BJ (cell line): ENCODE data around the gene ARL2BP. TPM values are rescaled to one million over a fixed set of nuclear protein-coding genes. Genes with fewer than 3 reads are reported as not detected.

Experiments used
- CTCF ChIA-PET: fragments of 350-600 bp; formaldehyde crosslinking; extraction: SDS; loops from one replicate; lab custom pipeline; 2021; ENCODE audit warnings: antibody characterized with exemption, inconsistent platforms; lab: Yijun Ruan, JAX
- POLR2A ChIA-PET: fragments of 300-600 bp; sonication (Branson Sonifier 250); formaldehyde crosslinking; extraction: SDS; loops from one replicate; lab custom pipeline; 2021; ENCODE audit warnings: antibody characterized with exemption; lab: Charles Lee
- DNase-seq: peaks from one replicate; pipeline ENCODE4 v3.0.0-alpha.2; 2011; ENCODE audit warnings: low read depth
- H3K27me3 ChIP-seq: 2 replicates; pipeline ENCODE4 v1.6.0; 2011; ENCODE audit warnings: low read length; ENCODE audit not compliant: control insufficient read depth, insufficient read depth
- H3K36me3 ChIP-seq: 2 replicates; pipeline ENCODE4 v1.5.1; 2011; ENCODE audit warnings: low read length; ENCODE audit not compliant: control insufficient read depth, insufficient read depth
- H3K4me3 ChIP-seq: 2 replicates; pipeline ENCODE4 v1.5.1; 2011; ENCODE audit warnings: low read depth, mild to moderate bottlenecking, control low read depth, low read length
- CTCF ChIP-seq: IDR thresholded peaks from 2 replicates; pipeline ENCODE4 v1.5.1; 2011; ENCODE audit warnings: low read depth, mild to moderate bottlenecking, control low read depth, inconsistent platforms, low read length, moderate library complexity; ENCODE audit not compliant: insufficient read depth
- polyA plus RNA-seq: library from polyadenylated mRNA; depleted of rRNA; stranded (reverse); fragments of >200 nt; gene quantifications from 2 replicates; pipeline ENCODE4 v1.2.3, GENCODE V29; 2011

ARL2BP gene
- polyA plus RNA-seq, 1 experiment: 69.5 TPM

- H3K27me3 ChIP-seq: no peaks in the 10 kb centered on the region
- TF ChIP-seq CTCF: no peak
- DNase-seq: no peak
- peak overlapping the region; percentile 46 for H3K4me3 ChIP-seq
- CTCF ChIA-PET: interaction anchor here (1.6 kb wide), 2 partner anchors 152 to 173 kb away, joined by 5 to 7 read pairs; partner anchors contain the start of gene CPNE2
- peaks cover 4% of the 10 kb centered on the region for H3K36me3 ChIP-seq
- POLR2A ChIA-PET: interaction anchor here (1.0 kb wide), 2 partner anchors 9 to 203 kb away, joined by 3 read pairs; partner anchors contain the start of genes CIAPIN1 and COQ9
Observed at GRCh38 chr16:57244463-57244766, 644 bp upstream of the ARL2BP start.

- peaks cover 11% of the 10 kb centered on the region for H3K36me3 ChIP-seq
- ChIA-PET POLR2A (interaction anchor here (0.6 to 1.0 kb wide), 3 partner anchors 7 to 201 kb away, joined by 3 to 4 read pairs (median 3); partner anchors contain the start of genes CIAPIN1 and COQ9), CTCF (interaction anchor here (0.6 to 2.5 kb wide), 5 partner anchors 55 to 171 kb away, joined by 3 to 7 read pairs (median 5); partner anchors contain the start of gene CPNE2)
- TF ChIP-seq CTCF: no peak
- H3K27me3 ChIP-seq: no peaks in the 10 kb centered on the region
- DNase-seq: no peak
- H3K4me3 ChIP-seq: peak overlapping the region; percentile 84
Observed at GRCh38 chr16:57245472-57246113, 534 bp downstream of the ARL2BP start.

GRCh38 chr16:57251352-57251751, 6.3 kb downstream of the ARL2BP start:
- peaks cover 26% of the 10 kb centered on the region for H3K36me3 ChIP-seq
- H3K4me3 ChIP-seq: no peak overlapping the region
- no peak for TF ChIP-seq CTCF
- ChIA-PET CTCF (interaction anchor here (1.0 kb wide), 1 partner anchor 48 kb away, joined by 3 read pairs; no protein-coding TSS in a partner anchor), POLR2A (no interaction called here)
- DNase-seq: no peak
- H3K27me3 ChIP-seq: no peaks in the 10 kb centered on the region

GRCh38 chr16:57252148-57252721, 7.2 kb downstream of the ARL2BP start:
- DNase-seq: no peak
- ChIA-PET POLR2A (no interaction called here), CTCF (no interaction called here)
- Histone ChIP-seq H3K36me3 (peaks cover 26% of the 10 kb centered on the region), H3K4me3 (no peak overlapping the region), H3K27me3 (no peaks in the 10 kb centered on the region)
- TF ChIP-seq CTCF: no peak

- peaks cover 26% of the 10 kb centered on the region for H3K36me3 ChIP-seq
- H3K4me3 ChIP-seq: no peak overlapping the region
- H3K27me3 ChIP-seq: no peaks in the 10 kb centered on the region
- DNase-seq: no peak
- no peak for TF ChIP-seq CTCF
- POLR2A ChIA-PET: no interaction called here
- CTCF ChIA-PET: no interaction called here
Observed at GRCh38 chr16:57253466-57253865, 8.4 kb downstream of the ARL2BP start.
